Liver (tissue), 9 donors: Measurements from ENCODE around the gene TRIM8. TPM values are rescaled to one million over a fixed set of nuclear protein-coding genes. Genes with fewer than 3 reads are reported as not detected.

Experiments used
- DNase-seq: peaks from one replicate; pipeline ENCODE4 v3.0.0-alpha.2; 2017; ENCODE audit warnings: low spot score
- H3K27ac ChIP-seq, 2 donors: one replicate each; pipeline ENCODE4 v1.7.0; 2013; ENCODE audit warnings: inconsistent platforms in 2 of 2, low read length in 2 of 2, control low read depth in 1 of 2, low read depth in 1 of 2, mild to moderate bottlenecking in 1 of 2
- H3K27me3 ChIP-seq, 4 donors: one replicate each; pipeline versions ENCODE4 v1.6.1 to v1.7.0; 2013; ENCODE audit warnings: low read length in 3 of 4, inconsistent platforms in 1 of 4, mild to moderate bottlenecking in 1 of 4, moderate library complexity in 1 of 4; ENCODE audit not compliant: control insufficient read depth in 4 of 4, insufficient read depth in 4 of 4
- H3K36me3 ChIP-seq, 4 donors: one replicate each; pipeline versions ENCODE4 v1.6.1 to v1.7.0; 2013; ENCODE audit warnings: low read length in 3 of 4, mild to moderate bottlenecking in 3 of 4, low read depth in 1 of 4, moderate library complexity in 1 of 4; ENCODE audit not compliant: control insufficient read depth in 4 of 4, insufficient read depth in 3 of 4
- H3K4me1 ChIP-seq, 4 donors: one replicate each; pipeline versions ENCODE4 v1.6.1 to v1.7.0; 2013; ENCODE audit warnings: low read length in 3 of 4, mild to moderate bottlenecking in 3 of 4, moderate library complexity in 1 of 4; ENCODE audit not compliant: control insufficient read depth in 4 of 4, insufficient read depth in 4 of 4
- H3K4me3 ChIP-seq, 3 donors: one replicate each; pipeline versions ENCODE4 v1.6.1 to v1.7.0; 2013; ENCODE audit warnings: low read length in 3 of 3, control low read depth in 1 of 3, low read depth in 1 of 3, mild to moderate bottlenecking in 1 of 3
- H3K9ac ChIP-seq, 2 donors: one replicate each; pipeline ENCODE4 v1.7.0; 2013; ENCODE audit warnings: low read length in 2 of 2, mild to moderate bottlenecking in 2 of 2, moderate library complexity in 2 of 2, control low read depth in 1 of 2, low read depth in 1 of 2
- H3K9me3 ChIP-seq, 4 donors: one replicate each; pipeline versions ENCODE4 v1.6.1 to v1.7.0; 2013; ENCODE audit warnings: low read length in 3 of 4; ENCODE audit not compliant: control insufficient read depth in 4 of 4
- FOXA1 ChIP-seq: IDR thresholded peaks from 2 replicates; pipeline ENCODE4 v1.6.1; 2016; ENCODE audit warnings: antibody characterized with exemption
- FOXA2 ChIP-seq: IDR thresholded peaks from 2 replicates; pipeline ENCODE4 v1.6.1; 2016; ENCODE audit warnings: antibody characterized with exemption
- HNF4A ChIP-seq, 2 donors: conservative IDR thresholded peaks; 2 replicates each; pipeline ENCODE4 v1.6.1; 2016; ENCODE audit warnings: antibody characterized with exemption in 2 of 2, mild to moderate bottlenecking in 2 of 2
- JUND ChIP-seq, 2 donors: IDR thresholded peaks; 2 replicates each; pipeline ENCODE4 v1.6.1; 2016; ENCODE audit warnings: antibody characterized with exemption in 2 of 2
- RAD21 ChIP-seq, 2 donors: IDR thresholded peaks; 2 replicates each; pipeline ENCODE4 v1.6.1; 2016; ENCODE audit warnings: antibody characterized with exemption in 2 of 2, mild to moderate bottlenecking in 2 of 2
- RXRA ChIP-seq, 2 donors: IDR thresholded peaks; 2 replicates each; pipeline ENCODE4 v1.6.1; 2017 to 2018; ENCODE audit warnings: antibody characterized with exemption in 2 of 2, mild to moderate bottlenecking in 1 of 2
- SP1 ChIP-seq: IDR thresholded peaks from 2 replicates; pipeline ENCODE4 v1.6.1; 2018; ENCODE audit warnings: antibody characterized with exemption, mild to moderate bottlenecking
- YY1 ChIP-seq: IDR thresholded peaks from 2 replicates; pipeline ENCODE4 v1.6.1; 2016; ENCODE audit warnings: antibody characterized with exemption, mild to moderate bottlenecking
- ZBTB33 ChIP-seq: IDR thresholded peaks from 2 replicates; pipeline ENCODE4 v1.6.1; 2016; ENCODE audit warnings: antibody characterized with exemption
- WGBS: extraction: QIAGEN DNeasy Blood & Tissue Kit; methylation state at CpG from one replicate; pipeline ENCODE4 v1.1.7; 2013; 5-methylcytosine and 5-hydroxymethylcytosine counted together
- polyA plus RNA-seq, 2 donors: library from polyadenylated mRNA; stranded (reverse) in 1 of 2; unstranded in 1 of 2; fragments of 200-250 nt in 1 of 2; fragments of >200 nt in 1 of 2; fragmentation: Nextera tagmentation in 1 of 2; extraction: Ambion mirVana in 1 of 2; gene quantifications; one replicate each; pipeline versions ENCODE4 v1.2.1 to v1.2.3, GENCODE V29; 2013 to 2015
- total RNA-seq, 2 donors: library from RNA; depleted of rRNA; stranded (reverse); fragments of >200 nt; gene quantifications; one replicate each; pipeline ENCODE4 v1.2.3, GENCODE V29; 2014
- donor health status: healthy.
- donor health status: healthy.
- donor health status: healthy.
- donor health status: healthy.
- donor health status: healthy.

Gene TRIM8
- total and polyA plus RNA-seq, 4 donors, result 15.8 to 45.3 (median 30.6) TPM

GRCh38 chr10:102669206-102670064 lies 25.2 kb downstream of the TRIM8 start:
- H3K9me3 ChIP-seq, result no peaks in the 10 kb centered on the region
- no peaks in the 10 kb centered on the region for H3K36me3 ChIP-seq
- 84% methylated on average over 7 of the region's 7 CpGs for WGBS
- H3K4me1 ChIP-seq, result peaks cover 0 to 4% (median under 1%) of the 10 kb centered on the region in 4 donors
- no peak overlapping the region for H3K9ac ChIP-seq
- peak in 1 of 2 donors; percentile 38 for TF ChIP-seq RAD21 (IDR thresholded peaks at IDR 0.05)
- no peak for TF ChIP-seq FOXA1
- no peaks in the 10 kb centered on the region for H3K27me3 ChIP-seq
- no peak overlapping the region for H3K27ac ChIP-seq
- DNase-seq, result no peak
- H3K4me3 ChIP-seq, result no peak overlapping the region

GRCh38 chr10:102670065-102670670 lies 25.9 kb downstream of the TRIM8 start:
- Histone ChIP-seq H3K4me1 (peaks cover 0 to 9% (median 2%) of the 10 kb centered on the region in 4 donors), H3K27ac (no peak overlapping the region), H3K9me3 (no peaks in the 10 kb centered on the region), H3K4me3 (no peak overlapping the region), H3K36me3 (no peaks in the 10 kb centered on the region), H3K9ac (no peak overlapping the region), H3K27me3 (no peaks in the 10 kb centered on the region)
- WGBS, result 91% methylated on average over 9 of the region's 9 CpGs
- no peak for DNase-seq
- TF ChIP-seq FOXA1 (no peak), YY1 (no peak)

- no peaks in the 10 kb centered on the region for H3K36me3 ChIP-seq
- H3K4me1 ChIP-seq, result peaks cover 0 to 14% (median 4%) of the 10 kb centered on the region in 4 donors
- DNase-seq, result no peak
- no peaks in the 10 kb centered on the region for H3K9me3 ChIP-seq
- TF ChIP-seq FOXA2, result no peak
- no peak for TF ChIP-seq HNF4A (conservative IDR thresholded peaks at IDR 0.05)
- no peak for TF ChIP-seq FOXA1
- no peak for TF ChIP-seq RXRA (IDR thresholded peaks at IDR 0.05)
- no peak for TF ChIP-seq JUND (IDR thresholded peaks at IDR 0.05)
- TF ChIP-seq RAD21 (IDR thresholded peaks at IDR 0.05), result no peak
- H3K27ac ChIP-seq, result no peak overlapping the region
- 82% methylated on average over 6 of the region's 6 CpGs for WGBS
- H3K27me3 ChIP-seq, result no peaks in the 10 kb centered on the region
- H3K9ac ChIP-seq, result no peak overlapping the region
- no peak overlapping the region for H3K4me3 ChIP-seq
These were observed 26.7 kb downstream of the TRIM8 start for GRCh38 chr10:102670871-102671434.

GRCh38 chr10:102673236-102673818 lies 29.0 kb downstream of the TRIM8 start:
- Histone ChIP-seq H3K9ac (no peak overlapping the region), H3K4me1 (peaks cover 6 to 28% (median 14%) of the 10 kb centered on the region in 4 donors), H3K36me3 (no peaks in the 10 kb centered on the region), H3K4me3 (no peak overlapping the region), H3K9me3 (no peaks in the 10 kb centered on the region), H3K27ac (peak overlapping the region in 1 of 2 donors; percentile 59), H3K27me3 (no peaks in the 10 kb centered on the region)
- TF ChIP-seq RXRA (IDR thresholded peaks at IDR 0.05) (no peak), SP1 (no peak), FOXA2 (no peak), HNF4A (conservative IDR thresholded peaks at IDR 0.05) (no peak), RAD21 (IDR thresholded peaks at IDR 0.05) (no peak), FOXA1 (no peak), YY1 (no peak), ZBTB33 (no peak), JUND (IDR thresholded peaks at IDR 0.05) (no peak)
- DNase-seq, result no peak
- 87% methylated on average over 13 of the region's 13 CpGs for WGBS
